Measurements from ENCODE around the gene AGPAT2.

The AGPAT2 gene

GRCh38 chr9:136686794-136687711 is at the start of gene AGPAT2:
Gene AGPAT2 (minus strand): TSS chr9:136687457. CDS start chr9:136687357, 100 bp downstream.
- peak within 1 kb of the TSS; percentile 64 for H3K27ac ChIP-seq
- TF ChIP-seq CTCF (conservative IDR thresholded peaks at IDR 0.05), result no peak
- TF ChIP-seq ZFX (IDR thresholded peaks at IDR 0.05), result peak; percentile 50; the same call in 1 of the 2 replicates

GRCh38 chr9:136735812-136736480 is 48.7 kb upstream of the AGPAT2 start:
- no peak overlapping the region for H3K27ac ChIP-seq
- TF ChIP-seq CTCF (conservative IDR thresholded peaks at IDR 0.05), result no peak
- TF ChIP-seq ZFX (IDR thresholded peaks at IDR 0.05), result no peak

- no peak for TF ChIP-seq CTCF (conservative IDR thresholded peaks at IDR 0.05)
- no peak for TF ChIP-seq ZFX (IDR thresholded peaks at IDR 0.05)
- no peak overlapping the region for H3K27ac ChIP-seq
These were observed 47.7 kb upstream of the AGPAT2 start for GRCh38 chr9:136734837-136735496.

DNA sequence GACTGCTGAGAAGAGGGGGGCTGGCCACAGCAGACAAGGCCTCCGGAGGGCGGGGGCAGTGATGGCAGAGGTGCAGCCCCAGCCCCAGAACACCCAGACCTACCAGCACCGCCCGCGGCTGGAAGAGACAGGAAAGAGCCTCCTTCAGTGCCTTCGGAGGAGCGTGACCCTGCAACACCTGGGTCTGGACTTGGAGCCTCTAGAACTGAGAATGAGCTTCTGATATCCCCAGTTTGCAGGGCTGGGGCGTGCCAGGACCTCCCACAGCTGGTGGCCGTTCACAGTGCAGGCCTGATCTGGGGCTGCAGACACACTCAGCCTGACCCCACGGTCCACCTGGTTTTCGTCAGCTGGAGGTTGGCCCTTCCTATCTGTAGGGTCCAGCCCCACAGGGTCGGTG is 46.4 kb upstream of the AGPAT2 start:
- TF ChIP-seq CTCF (conservative IDR thresholded peaks at IDR 0.05), result no peak
- no peak for TF ChIP-seq ZFX (IDR thresholded peaks at IDR 0.05)
- no peak overlapping the region for H3K27ac ChIP-seq

GRCh38 chr9:136732444-136733178 is 45.4 kb upstream of the AGPAT2 start:
- TF ChIP-seq ZFX (IDR thresholded peaks at IDR 0.05) (no peak), CTCF (conservative IDR thresholded peaks at IDR 0.05) (no peak)
- H3K27ac ChIP-seq, result no peak overlapping the region

DNA sequence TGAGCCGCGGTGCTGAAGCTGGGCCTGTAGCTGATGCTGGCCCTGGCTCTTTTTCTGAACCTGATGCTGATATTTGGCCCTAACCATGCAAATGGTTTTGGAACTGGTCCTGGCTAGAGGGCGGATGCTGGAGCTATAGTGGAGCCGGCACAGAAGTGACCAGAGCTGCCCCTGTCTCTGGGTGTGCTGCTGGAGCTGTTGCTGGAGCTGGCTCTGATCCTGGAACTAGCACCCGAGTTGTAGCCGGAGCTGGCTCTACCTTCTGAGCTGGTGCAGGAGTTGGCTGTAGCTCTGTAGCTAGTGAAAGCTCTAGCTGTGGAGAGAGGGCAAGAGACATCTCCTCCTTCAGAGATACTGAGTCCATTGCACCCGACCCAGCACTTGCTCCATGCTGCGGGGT is 42.7 kb upstream of the AGPAT2 start:
- no peak for TF ChIP-seq CTCF (conservative IDR thresholded peaks at IDR 0.05)
- TF ChIP-seq ZFX (IDR thresholded peaks at IDR 0.05), result no peak
- no peak overlapping the region for H3K27ac ChIP-seq

All from C4-2B (cell line).